ENCODE measurements around the gene SPINK1. TPM values are rescaled to one million over a fixed set of nuclear protein-coding genes. Genes with fewer than 3 reads are reported as not detected.
A peak's percentile ranks its signal among the peaks of the same experiment; 100 is the strongest.

SPINK1 gene
- total and polyA plus RNA-seq, 2 experiments from 2014 or later, result 0.82 TPM; not detected in 1

GRCh38 chr5:147869112-147869511, 37.6 kb upstream of the SPINK1 start:
- Histone ChIP-seq H3K4me2 (peak overlapping the region; percentile 72), H3K36me3 (ENCODE audit: insufficient read depth) (peaks cover 6% of the 10 kb centered on the region; the same call in 1 of the 2 replicates), H4K20me1 (replicated peaks; ENCODE audit: insufficient read depth) (no peaks in the 10 kb centered on the region), H3K4me3 (peak overlapping the region; percentile 49), H3K4me1 (ENCODE audit: insufficient read depth) (peaks cover 15% of the 10 kb centered on the region), H3K27ac (ENCODE audit: low read depth) (peak overlapping the region; percentile 100), H3K79me2 (replicated peaks; ENCODE audit: insufficient read depth) (peaks cover 55% of the 10 kb centered on the region), H2AFZ (no peak overlapping the region), H3K27me3 (ENCODE audit: insufficient read depth) (no peaks in the 10 kb centered on the region), H3F3A (replicated peaks; ENCODE audit: low read depth) (peaks cover 11% of the 10 kb centered on the region; the same call in 1 of the 2 replicates), H3K9me2 (ENCODE audit: insufficient read depth) (no peaks in the 10 kb centered on the region)
- Mint-ChIP-seq H3K4me3 (peak overlapping the region; percentile 86), H3K36me3 (ENCODE audit: low read depth) (peaks cover 91% of the 10 kb centered on the region), H3K27me3 (ENCODE audit: insufficient read depth, low read depth, poor library complexity) (peaks cover 47% of the 10 kb centered on the region), H3K27ac (peak overlapping the region; percentile 98), H3K4me1 (peaks cover 90% of the 10 kb centered on the region), H3K9me3 (no peaks in the 10 kb centered on the region; the same call in 2 of the 3 replicates)
- DNase-seq (ENCODE audit: low spot score) (peak; percentile 88), ATAC-seq (peak; percentile 96)
- TF ChIP-seq, protein P1, sequence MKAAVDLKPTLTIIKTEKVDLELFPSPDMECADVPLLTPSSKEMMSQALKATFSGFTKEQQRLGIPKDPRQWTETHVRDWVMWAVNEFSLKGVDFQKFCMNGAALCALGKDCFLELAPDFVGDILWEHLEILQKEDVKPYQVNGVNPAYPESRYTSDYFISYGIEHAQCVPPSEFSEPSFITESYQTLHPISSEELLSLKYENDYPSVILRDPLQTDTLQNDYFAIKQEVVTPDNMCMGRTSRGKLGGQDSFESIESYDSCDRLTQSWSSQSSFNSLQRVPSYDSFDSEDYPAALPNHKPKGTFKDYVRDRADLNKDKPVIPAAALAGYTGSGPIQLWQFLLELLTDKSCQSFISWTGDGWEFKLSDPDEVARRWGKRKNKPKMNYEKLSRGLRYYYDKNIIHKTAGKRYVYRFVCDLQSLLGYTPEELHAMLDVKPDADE (IDR thresholded peaks at IDR 0.05), result no peak; the same call in 1 of the 2 replicates
- TF ChIP-seq, protein P2, sequence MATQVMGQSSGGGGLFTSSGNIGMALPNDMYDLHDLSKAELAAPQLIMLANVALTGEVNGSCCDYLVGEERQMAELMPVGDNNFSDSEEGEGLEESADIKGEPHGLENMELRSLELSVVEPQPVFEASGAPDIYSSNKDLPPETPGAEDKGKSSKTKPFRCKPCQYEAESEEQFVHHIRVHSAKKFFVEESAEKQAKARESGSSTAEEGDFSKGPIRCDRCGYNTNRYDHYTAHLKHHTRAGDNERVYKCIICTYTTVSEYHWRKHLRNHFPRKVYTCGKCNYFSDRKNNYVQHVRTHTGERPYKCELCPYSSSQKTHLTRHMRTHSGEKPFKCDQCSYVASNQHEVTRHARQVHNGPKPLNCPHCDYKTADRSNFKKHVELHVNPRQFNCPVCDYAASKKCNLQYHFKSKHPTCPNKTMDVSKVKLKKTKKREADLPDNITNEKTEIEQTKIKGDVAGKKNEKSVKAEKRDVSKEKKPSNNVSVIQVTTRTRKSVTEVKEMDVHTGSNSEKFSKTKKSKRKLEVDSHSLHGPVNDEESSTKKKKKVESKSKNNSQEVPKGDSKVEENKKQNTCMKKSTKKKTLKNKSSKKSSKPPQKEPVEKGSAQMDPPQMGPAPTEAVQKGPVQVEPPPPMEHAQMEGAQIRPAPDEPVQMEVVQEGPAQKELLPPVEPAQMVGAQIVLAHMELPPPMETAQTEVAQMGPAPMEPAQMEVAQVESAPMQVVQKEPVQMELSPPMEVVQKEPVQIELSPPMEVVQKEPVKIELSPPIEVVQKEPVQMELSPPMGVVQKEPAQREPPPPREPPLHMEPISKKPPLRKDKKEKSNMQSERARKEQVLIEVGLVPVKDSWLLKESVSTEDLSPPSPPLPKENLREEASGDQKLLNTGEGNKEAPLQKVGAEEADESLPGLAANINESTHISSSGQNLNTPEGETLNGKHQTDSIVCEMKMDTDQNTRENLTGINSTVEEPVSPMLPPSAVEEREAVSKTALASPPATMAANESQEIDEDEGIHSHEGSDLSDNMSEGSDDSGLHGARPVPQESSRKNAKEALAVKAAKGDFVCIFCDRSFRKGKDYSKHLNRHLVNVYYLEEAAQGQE (IDR thresholded peaks at IDR 0.05; ENCODE audit: unreplicated experiment), result peak; percentile 5
- TF ChIP-seq POLR2AphosphoS5 (IDR thresholded peaks at IDR 0.05; ENCODE audit: low read depth), result peak; percentile 56
- no peak; the same call in 1 of the 2 replicates for TF ChIP-seq NANOG (IDR thresholded peaks at IDR 0.05; ENCODE audit: borderline replicate concordance)
- TF ChIP-seq EZH2 (IDR thresholded peaks at IDR 0.05; ENCODE audit: low read depth, unreplicated experiment), result no peak

DNA sequence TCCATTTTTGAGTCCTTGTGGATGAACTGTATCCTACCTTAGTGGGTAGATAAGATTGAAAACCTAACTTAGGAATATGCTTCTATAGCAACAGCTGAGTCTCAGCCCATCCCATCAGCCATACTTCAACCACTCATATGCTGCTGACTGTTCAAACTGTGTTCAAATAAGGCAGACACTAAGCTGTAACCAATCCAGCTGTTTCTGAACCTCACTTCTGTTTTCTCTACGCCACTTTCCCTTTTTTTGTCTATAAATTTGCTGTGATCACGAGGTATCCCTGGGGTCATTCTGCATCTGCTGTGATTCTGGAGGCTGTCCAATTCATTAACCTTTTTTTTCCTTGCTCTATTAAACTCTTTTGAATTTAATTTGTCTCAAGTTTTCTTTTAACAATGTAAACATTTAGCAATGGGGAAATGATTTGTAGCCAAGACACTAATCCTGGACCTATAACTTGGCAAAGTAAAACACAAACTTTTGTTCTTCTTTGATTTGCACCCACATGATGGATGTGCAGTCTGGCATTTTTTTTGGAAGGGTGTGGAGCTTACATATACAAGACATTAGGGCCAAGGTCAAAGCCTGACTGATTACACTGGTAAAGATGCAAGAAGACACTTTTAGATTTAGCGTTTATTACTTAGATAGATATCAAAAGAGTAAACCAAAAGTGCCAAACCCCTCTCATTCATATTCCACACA, 32.1 kb upstream of the SPINK1 start:
- H3K27ac Mint-ChIP-seq, result no peak overlapping the region; the same call in 1 of the 2 replicates
- no peak overlapping the region for H2AFZ ChIP-seq
- H3K36me3 ChIP-seq (ENCODE audit: insufficient read depth), result no peaks in the 10 kb centered on the region; the same call in 1 of the 2 replicates
- no peak overlapping the region for H3K4me3 Mint-ChIP-seq
- ATAC-seq, result no peak
- peak overlapping the region; percentile 9 for H3K4me2 ChIP-seq
- no peak for DNase-seq (ENCODE audit: low spot score)
- peak overlapping the region; percentile 92 for H3K27ac ChIP-seq (ENCODE audit: low read depth)
- H3F3A ChIP-seq (replicated peaks; ENCODE audit: low read depth), result peaks cover 30% of the 10 kb centered on the region; the same call in 1 of the 2 replicates
- peaks cover 87% of the 10 kb centered on the region for H3K4me1 Mint-ChIP-seq
- H3K27me3 ChIP-seq (ENCODE audit: insufficient read depth), result no peaks in the 10 kb centered on the region
- TF ChIP-seq ZNF462 (CRISPR knock-in tag; IDR thresholded peaks at IDR 0.05) (no peak), JUNB (IDR thresholded peaks at IDR 0.05; ENCODE audit: unreplicated experiment) (no peak), ZNF331 (CRISPR knock-in tag; IDR thresholded peaks at IDR 0.05; ENCODE audit: low read depth) (no peak), POLR2AphosphoS5 (IDR thresholded peaks at IDR 0.05; ENCODE audit: low read depth) (peak; percentile 47), NANOG (IDR thresholded peaks at IDR 0.05; ENCODE audit: borderline replicate concordance) (no peak)
- H3K4me1 ChIP-seq (ENCODE audit: insufficient read depth), result peaks cover 62% of the 10 kb centered on the region
- H3K4me3 ChIP-seq, result 0 out of 2 replicates have a peak overlapping the region, but pooled peaks have one; percentile 8
- no peaks in the 10 kb centered on the region for H3K9me2 ChIP-seq (ENCODE audit: insufficient read depth)
- peaks cover 66% of the 10 kb centered on the region for H3K36me3 Mint-ChIP-seq (ENCODE audit: low read depth)
- peaks cover 34% of the 10 kb centered on the region for H3K79me2 ChIP-seq (replicated peaks; ENCODE audit: insufficient read depth)
- H3K27me3 Mint-ChIP-seq (ENCODE audit: insufficient read depth, low read depth, poor library complexity), result peaks cover 10% of the 10 kb centered on the region
- no peaks in the 10 kb centered on the region for H3K9me3 Mint-ChIP-seq
- no peaks in the 10 kb centered on the region for H4K20me1 ChIP-seq (replicated peaks; ENCODE audit: insufficient read depth)

Measured in GM23338 (cell line).